Body of pancreas (tissue), 4 donors: ENCODE results near the gene NRN1L. TPM values are rescaled to one million over a fixed set of nuclear protein-coding genes. Genes with fewer than 3 reads are reported as not detected.

Experiments used
- ATAC-seq: fragments of 150-250 bp; one replicate; pipeline ENCODE4 v1.9.1; 2016
- DNase-seq, 4 donors: peaks; one replicate each; pipeline ENCODE4 v3.0.0-alpha.2; 2019
- H3K27ac ChIP-seq, 4 donors: fragments of 200-600 bp; sonication (generic); 1 replicate in 3 of 4; 2 replicates in 1 of 4; pipeline versions ENCODE4 v1.5.1 to v1.6.1; 2016 to 2019; ENCODE audit warnings: mild to moderate bottlenecking in 1 of 4, mixed read lengths in 1 of 4, moderate library complexity in 1 of 4
- H3K27me3 ChIP-seq, 2 donors: fragments of 200-600 bp; sonication (generic); one replicate each; pipeline ENCODE4 v1.6.0; 2016; ENCODE audit warnings: mild to moderate bottlenecking in 1 of 2
- H3K36me3 ChIP-seq, 2 donors: fragments of 200-600 bp; sonication (generic); replicated peaks in 1 of 2; 2 replicates each; pipeline ENCODE4 v1.5.1; 2016; ENCODE audit warnings: low read depth in 2 of 2; ENCODE audit not compliant: insufficient read depth in 1 of 2
- H3K4me1 ChIP-seq: fragments of 200-600 bp; sonication (generic); one replicate; pipeline ENCODE4 v1.6.0; 2016
- H3K4me3 ChIP-seq, 2 donors: fragments of 200-600 bp; sonication (generic); 1 replicate in 1 of 2; 2 replicates in 1 of 2; pipeline ENCODE4 v1.5.1; 2016 to 2019
- H3K9me3 ChIP-seq, 3 donors: fragments of 200-600 bp; sonication (generic); 1 replicate in 2 of 3; 2 replicates in 1 of 3; pipeline ENCODE4 v1.5.1; 2016
- CTCF ChIP-seq, 7 experiments: fragments of 450-650 bp in 4 of 7; fragments of 200-600 bp in 3 of 7; sonication (generic) in 3 of 7; IDR thresholded peaks; one replicate each; pipeline ENCODE4 v1.5.1; 2016 to 2019; ENCODE audit warnings: antibody characterized with exemption in 7 of 7
- POLR2A ChIP-seq, 3 donors: fragments of 450-650 bp; IDR thresholded peaks; one replicate each; pipeline ENCODE4 v1.6.1; 2016; ENCODE audit warnings: antibody characterized with exemption in 3 of 3, mild to moderate bottlenecking in 2 of 3
- WGBS, 2 donors: methylation state at CpG; one replicate each; pipeline ENCODE4 v1.1.5; 2017; 5-methylcytosine and 5-hydroxymethylcytosine counted together
- intact Hi-C: fragments of 100-400 bp; cut with DNase I; formaldehyde crosslinking; loops from one replicate; pipeline ENCODE4 v1.15.1; 2023
- total RNA-seq, 2 donors: library from RNA; depleted of rRNA; stranded (reverse); fragments of >200 nt; gene quantifications; one replicate each; pipeline ENCODE4 v1.1.0, GENCODE V29; 2016

NRN1L gene
- total RNA-seq, 2 donors from 2014 or later: not detected

GRCh38 chr16:67846063-67846319 is 38.7 kb upstream of the NRN1L start:
- WGBS, 2 donors: 10 to 18% methylated on average over 2 of the region's 2 CpGs
- H3K9me3 ChIP-seq: no peaks in the 10 kb centered on the region
- ATAC-seq: no peak
- no peak for DNase-seq
- H3K36me3 ChIP-seq: no peaks in the 10 kb centered on the region
- intact Hi-C loops: no loop called here
- peaks cover 61% of the 10 kb centered on the region for H3K4me1 ChIP-seq
- no peaks in the 10 kb centered on the region for H3K27me3 ChIP-seq
- H3K27ac ChIP-seq: peak overlapping the region; percentile 75 to 96 (median 90)
- TF ChIP-seq CTCF (IDR thresholded peaks at IDR 0.05) (no peak), POLR2A (IDR thresholded peaks at IDR 0.05) (no peak)
- H3K4me3 ChIP-seq: peak overlapping the region; percentile 14 to 89

GRCh38 chr16:67846320-67847063 is 38.2 kb upstream of the NRN1L start, which contains the start of gene NUTF2:
TSS of gene NUTF2 (plus strand) at chr16:67846933. CDS start at chr16:67865131, 18,198 bp downstream.
- intact Hi-C loops: no loop called here
- peak within 1 kb of the TSS; percentile 75 to 96 (median 90) for H3K27ac ChIP-seq

GRCh38 chr16:67847064-67847861 is 37.4 kb upstream of the NRN1L start, which contains the start of gene CENPT:
TSS of gene CENPT (minus strand) at chr16:67847693. CDS start at chr16:67833859, 13,834 bp downstream.
- 0 to 1% methylated on average over 18 to 37 of the region's 62 CpGs for WGBS, 2 donors
- Histone ChIP-seq H3K4me3 (peak within 1 kb of the TSS; percentile 89 to 97), H3K36me3 (no peaks in the 10 kb centered on the region), H3K4me1 (peaks cover 56% of the 10 kb centered on the region), H3K27me3 (no peaks in the 10 kb centered on the region), H3K9me3 (no peaks in the 10 kb centered on the region), H3K27ac (peak within 1 kb of the TSS; percentile 75 to 96 (median 90))
- intact Hi-C loops: no loop called here
- ATAC-seq (peak; percentile 62), DNase-seq (peak; percentile 63 to 76 (median 69))
- TF ChIP-seq CTCF (IDR thresholded peaks at IDR 0.05): peak in 1 of 7 experiments; percentile 12
- TF ChIP-seq POLR2A (IDR thresholded peaks at IDR 0.05): peak; percentile 4 to 44 (median 20)

More at GRCh38 chr16:67846320-67847063, 38.2 kb upstream of the NRN1L start, which contains the start of gene NUTF2:
- Histone ChIP-seq H3K4me3 (peak within 1 kb of the TSS; percentile 89 to 97), H3K4me1 (peaks cover 58% of the 10 kb centered on the region), H3K36me3 (no peaks in the 10 kb centered on the region), H3K9me3 (no peaks in the 10 kb centered on the region), H3K27me3 (no peaks in the 10 kb centered on the region)
- 1 to 4% methylated on average over 17 to 56 of the region's 57 CpGs for WGBS, 2 donors
- TF ChIP-seq CTCF (IDR thresholded peaks at IDR 0.05) (peak in 1 of 7 experiments; percentile 26), POLR2A (IDR thresholded peaks at IDR 0.05) (peak; percentile 66 to 75 (median 71))
- DNase-seq: peak; percentile 95 to 97 (median 96)
- ATAC-seq: peak; percentile 82

- intact Hi-C loops: no loop called here
- ATAC-seq: no peak
- Histone ChIP-seq H3K27ac (peak overlapping the region in 3 of 4 donors; percentile 90 to 96 (median 90)), H3K4me3 (no peak overlapping the region), H3K27me3 (no peaks in the 10 kb centered on the region), H3K9me3 (no peaks in the 10 kb centered on the region), H3K4me1 (peaks cover 51% of the 10 kb centered on the region), H3K36me3 (no peaks in the 10 kb centered on the region)
- 86 to 87% methylated on average over 11 of the region's 11 CpGs for WGBS, 2 donors
- TF ChIP-seq CTCF (IDR thresholded peaks at IDR 0.05) (no peak), POLR2A (IDR thresholded peaks at IDR 0.05) (no peak)
- no peak for DNase-seq
These were observed 36.6 kb upstream of the NRN1L start for GRCh38 chr16:67848118-67848517.
